Muscle of arm (tissue), 12 donors: ENCODE measurements around the gene CANX. TPM values are rescaled to one million over a fixed set of nuclear protein-coding genes. Genes with fewer than 3 reads are reported as not detected.
"Not testable (repeated sequence)": the region's sequence is repeated elsewhere in the genome, so short reads cannot be mapped to it uniquely, and the experiment has no call there.

Experiments
- DNase-seq: peaks from one replicate; pipeline ENCODE4 v3.0.0-alpha.2; 2013
- polyA plus RNA-seq, 12 donors: library from polyadenylated mRNA; unstranded; fragments of 120-200 nt; gene quantifications; one replicate each; pipeline ENCODE4 v1.2.1, GENCODE V29; 2013; ENCODE audit not compliant: insufficient read length in 12 of 12

Gene CANX
- polyA plus RNA-seq, 12 donors = 208 to 312 (median 283) TPM; not detected in 1

- not testable (repeated sequence) for DNase-seq
These were observed 1.2 kb upstream of the CANX start for GRCh38 chr5:179697543-179697942.

- peak; percentile 99 for DNase-seq
These were observed 503 bp upstream of the CANX start for GRCh38 chr5:179697993-179698934.

- peak; percentile 18 for DNase-seq
These were observed 960 bp downstream of the CANX start for GRCh38 chr5:179699616-179700237.

- DNase-seq = no peak
These were observed 1.7 kb downstream of the CANX start for GRCh38 chr5:179700401-179700918.

GRCh38 chr5:179716286-179716685, 17.5 kb downstream of the CANX start:
- no peak for DNase-seq

GRCh38 chr5:179720222-179720621, 21.5 kb downstream of the CANX start:
- no peak for DNase-seq

GRCh38 chr5:179724163-179724562, 25.4 kb downstream of the CANX start:
- no peak for DNase-seq

- DNase-seq = no peak
These were observed 28.3 kb downstream of the CANX start for GRCh38 chr5:179727106-179727505.

- DNase-seq = no peak
These were observed 30.5 kb downstream of the CANX start for GRCh38 chr5:179729303-179729702.

- no peak for DNase-seq
These were observed 31.0 kb downstream of the CANX start for GRCh38 chr5:179729727-179730126.

GRCh38 chr5:179730356-179730755, 31.6 kb downstream of the CANX start:
- DNase-seq = no peak

GRCh38 chr5:179730852-179731251, 32.1 kb downstream of the CANX start:
- no peak for DNase-seq

GRCh38 chr5:179731791-179732411, 33.1 kb downstream of the CANX start:
- no peak for DNase-seq

GRCh38 chr5:179732412-179732917, 33.7 kb downstream of the CANX start, which contains the start of gene MAML1:
Gene MAML1 (plus strand): TSS chr5:179732822. CDS start chr5:179733113, 291 bp downstream.
- peak; percentile 100 for DNase-seq

- DNase-seq = peak; percentile 38
These were observed 34.4 kb downstream of the CANX start for GRCh38 chr5:179732918-179733771.

GRCh38 chr5:179733772-179734126, 35.0 kb downstream of the CANX start:
- DNase-seq = no peak

- no peak for DNase-seq
These were observed 35.9 kb downstream of the CANX start for GRCh38 chr5:179734536-179735164.

GRCh38 chr5:179738742-179739141, 40.0 kb downstream of the CANX start:
- no peak for DNase-seq

- not testable (repeated sequence) for DNase-seq
These were observed 45.3 kb downstream of the CANX start for GRCh38 chr5:179744106-179744505.

GRCh38 chr5:179746872-179747271, 48.1 kb downstream of the CANX start:
- no peak for DNase-seq

GRCh38 chr5:179747811-179748210, 49.0 kb downstream of the CANX start:
- DNase-seq = no peak
